DMS 273 (cell line): Measurements from ENCODE around the gene MPZ.
A peak's percentile ranks its signal among the peaks of the same experiment; 100 is the strongest.
"Not testable (repeated sequence)": the region's sequence is repeated elsewhere in the genome, so short reads cannot be mapped to it uniquely, and the experiment has no call there.

Experiments
- DNase-seq: peaks from one replicate; lab custom pipeline; 2025; ENCODE audit not compliant: unreplicated experiment; lab: John Stamatoyannopoulos, UW

MPZ gene

GRCh38 chr1:161258439-161259344, 51.1 kb downstream of the MPZ start, which contains the start of gene PCP4L1:
Gene PCP4L1, plus strand, starts transcription at chr1:161258745. Its CDS starts 230 bp downstream, at chr1:161258975.
- DNase-seq: peak; percentile 76

- peak; percentile 33 for DNase-seq
Measured at GRCh38 chr1:161257109-161257508, 52.7 kb downstream of the MPZ start.

- not testable (repeated sequence) for DNase-seq
Measured at GRCh38 chr1:161255955-161256520, 53.7 kb downstream of the MPZ start.

GRCh38 chr1:161255302-161255701, 54.5 kb downstream of the MPZ start:
- not testable (repeated sequence) for DNase-seq
